ENCODE results near the gene ALOX5.

Gene ALOX5

GRCh38 chr10:45444976-45445898 is 71.2 kb downstream of the ALOX5 start:
- no peaks in the 10 kb centered on the region for H3K36me3 ChIP-seq (ENCODE audit: control insufficient read depth, insufficient read depth, low read length)
- 88 to 94% methylated on average over 11 to 13 of the region's 19 CpGs for WGBS, 2 experiments (ENCODE audit: insufficient coverage in 2 of 2)
- no peaks in the 10 kb centered on the region for H3K4me1 ChIP-seq (ENCODE audit: control insufficient read depth, insufficient read depth, low read length, poor library complexity, severe bottlenecking)
- no peak overlapping the region for H3K4me3 ChIP-seq (ENCODE audit: extremely low read depth, insufficient read depth, low read length, poor library complexity, severe bottlenecking)
- no peaks in the 10 kb centered on the region for H3K9me3 ChIP-seq (ENCODE audit: control insufficient read depth, low read length)
- no peak overlapping the region for H3K27ac ChIP-seq (ENCODE audit: low read depth, low read length, severe bottlenecking)

GRCh38 chr10:45446858-45447257 is 72.8 kb downstream of the ALOX5 start:
- H3K4me3 ChIP-seq (ENCODE audit: extremely low read depth, insufficient read depth, low read length, poor library complexity, severe bottlenecking), result no peak overlapping the region
- no peak overlapping the region for H3K27ac ChIP-seq (ENCODE audit: low read depth, low read length, severe bottlenecking)
- WGBS, 2 experiments (ENCODE audit: insufficient coverage in 2 of 2), result 82 to 97% methylated on average over 4 of the region's 7 CpGs
- H3K36me3 ChIP-seq (ENCODE audit: control insufficient read depth, insufficient read depth, low read length), result no peaks in the 10 kb centered on the region
- H3K9me3 ChIP-seq (ENCODE audit: control insufficient read depth, low read length), result no peaks in the 10 kb centered on the region
- H3K4me1 ChIP-seq (ENCODE audit: control insufficient read depth, insufficient read depth, low read length, poor library complexity, severe bottlenecking), result no peaks in the 10 kb centered on the region

GRCh38 chr10:45447416-45447815 is 73.4 kb downstream of the ALOX5 start:
- no peaks in the 10 kb centered on the region for H3K4me1 ChIP-seq (ENCODE audit: control insufficient read depth, insufficient read depth, low read length, poor library complexity, severe bottlenecking)
- H3K36me3 ChIP-seq (ENCODE audit: control insufficient read depth, insufficient read depth, low read length), result no peaks in the 10 kb centered on the region
- no peak overlapping the region for H3K27ac ChIP-seq (ENCODE audit: low read depth, low read length, severe bottlenecking)
- no peaks in the 10 kb centered on the region for H3K9me3 ChIP-seq (ENCODE audit: control insufficient read depth, low read length)
- WGBS, 2 experiments (ENCODE audit: insufficient coverage in 2 of 2), result 91 to 96% methylated on average over 2 of the region's 2 CpGs
- no peak overlapping the region for H3K4me3 ChIP-seq (ENCODE audit: extremely low read depth, insufficient read depth, low read length, poor library complexity, severe bottlenecking)

GRCh38 chr10:45450866-45451265 is 76.8 kb downstream of the ALOX5 start:
- Histone ChIP-seq H3K4me1 (ENCODE audit: control insufficient read depth, insufficient read depth, low read length, poor library complexity, severe bottlenecking) (peaks cover 5% of the 10 kb centered on the region), H3K4me3 (ENCODE audit: extremely low read depth, insufficient read depth, low read length, poor library complexity, severe bottlenecking) (no peak overlapping the region), H3K36me3 (ENCODE audit: control insufficient read depth, insufficient read depth, low read length) (no peaks in the 10 kb centered on the region), H3K9me3 (ENCODE audit: control insufficient read depth, low read length) (no peaks in the 10 kb centered on the region), H3K27ac (ENCODE audit: low read depth, low read length, severe bottlenecking) (no peak overlapping the region)
- whole genome bisulfite sequencing, 2 experiments (ENCODE audit: insufficient coverage in 2 of 2), result 80 to 100% methylated on average over 1 of the region's 3 CpGs

- Histone ChIP-seq H3K4me1 (ENCODE audit: control insufficient read depth, insufficient read depth, low read length, poor library complexity, severe bottlenecking) (peaks cover 5% of the 10 kb centered on the region), H3K36me3 (ENCODE audit: control insufficient read depth, insufficient read depth, low read length) (no peaks in the 10 kb centered on the region), H3K4me3 (ENCODE audit: extremely low read depth, insufficient read depth, low read length, poor library complexity, severe bottlenecking) (no peak overlapping the region), H3K9me3 (ENCODE audit: control insufficient read depth, low read length) (no peaks in the 10 kb centered on the region), H3K27ac (ENCODE audit: low read depth, low read length, severe bottlenecking) (no peak overlapping the region)
- 92 to 94% methylated on average over 3 of the region's 3 CpGs for WGBS, 2 experiments (ENCODE audit: insufficient coverage in 2 of 2)
These were observed 77.4 kb downstream of the ALOX5 start for GRCh38 chr10:45451407-45451806.

- Histone ChIP-seq H3K36me3 (ENCODE audit: control insufficient read depth, insufficient read depth, low read length) (peaks cover 3% of the 10 kb centered on the region), H3K4me3 (ENCODE audit: extremely low read depth, insufficient read depth, low read length, poor library complexity, severe bottlenecking) (no peak overlapping the region), H3K4me1 (ENCODE audit: control insufficient read depth, insufficient read depth, low read length, poor library complexity, severe bottlenecking) (peaks cover 5% of the 10 kb centered on the region), H3K9me3 (ENCODE audit: control insufficient read depth, low read length) (no peaks in the 10 kb centered on the region), H3K27ac (ENCODE audit: low read depth, low read length, severe bottlenecking) (no peak overlapping the region)
These were observed 78.3 kb downstream of the ALOX5 start for GRCh38 chr10:45452268-45452667.

GRCh38 chr10:45452743-45453452 is 78.9 kb downstream of the ALOX5 start:
- no peaks in the 10 kb centered on the region for H3K9me3 ChIP-seq (ENCODE audit: control insufficient read depth, low read length)
- no peak overlapping the region for H3K27ac ChIP-seq (ENCODE audit: low read depth, low read length, severe bottlenecking)
- H3K4me1 ChIP-seq (ENCODE audit: control insufficient read depth, insufficient read depth, low read length, poor library complexity, severe bottlenecking), result peaks cover 5% of the 10 kb centered on the region
- no peak overlapping the region for H3K4me3 ChIP-seq (ENCODE audit: extremely low read depth, insufficient read depth, low read length, poor library complexity, severe bottlenecking)
- peaks cover 3% of the 10 kb centered on the region for H3K36me3 ChIP-seq (ENCODE audit: control insufficient read depth, insufficient read depth, low read length)
- WGBS, 2 experiments (ENCODE audit: insufficient coverage in 2 of 2), result 73 to 84% methylated on average over 6 of the region's 7 CpGs

GRCh38 chr10:45453639-45454255 is 79.7 kb downstream of the ALOX5 start:
- no peaks in the 10 kb centered on the region for H3K9me3 ChIP-seq (ENCODE audit: control insufficient read depth, low read length)
- H3K4me3 ChIP-seq (ENCODE audit: extremely low read depth, insufficient read depth, low read length, poor library complexity, severe bottlenecking), result no peak overlapping the region
- peaks cover 10% of the 10 kb centered on the region for H3K36me3 ChIP-seq (ENCODE audit: control insufficient read depth, insufficient read depth, low read length)
- no peak overlapping the region for H3K27ac ChIP-seq (ENCODE audit: low read depth, low read length, severe bottlenecking)
- 85 to 86% methylated on average over 7 to 9 of the region's 9 CpGs for WGBS, 2 experiments (ENCODE audit: insufficient coverage in 2 of 2)
- peaks cover 5% of the 10 kb centered on the region for H3K4me1 ChIP-seq (ENCODE audit: control insufficient read depth, insufficient read depth, low read length, poor library complexity, severe bottlenecking)

GRCh38 chr10:45454262-45454661 is 80.2 kb downstream of the ALOX5 start:
- Histone ChIP-seq H3K9me3 (ENCODE audit: control insufficient read depth, low read length) (no peaks in the 10 kb centered on the region), H3K4me1 (ENCODE audit: control insufficient read depth, insufficient read depth, low read length, poor library complexity, severe bottlenecking) (peaks cover 5% of the 10 kb centered on the region), H3K27ac (ENCODE audit: low read depth, low read length, severe bottlenecking) (no peak overlapping the region), H3K4me3 (ENCODE audit: extremely low read depth, insufficient read depth, low read length, poor library complexity, severe bottlenecking) (no peak overlapping the region), H3K36me3 (ENCODE audit: control insufficient read depth, insufficient read depth, low read length) (peaks cover 12% of the 10 kb centered on the region)
- WGBS, 2 experiments (ENCODE audit: insufficient coverage in 2 of 2), result 88 to 92% methylated on average over 7 of the region's 9 CpGs

- no peaks in the 10 kb centered on the region for H3K9me3 ChIP-seq (ENCODE audit: control insufficient read depth, low read length)
- H3K4me1 ChIP-seq (ENCODE audit: control insufficient read depth, insufficient read depth, low read length, poor library complexity, severe bottlenecking), result peaks cover 5% of the 10 kb centered on the region
- WGBS, 2 experiments (ENCODE audit: insufficient coverage in 2 of 2), result 72 to 78% methylated on average over 2 to 3 of the region's 3 CpGs
- H3K36me3 ChIP-seq (ENCODE audit: control insufficient read depth, insufficient read depth, low read length), result peaks cover 12% of the 10 kb centered on the region
- no peak overlapping the region for H3K4me3 ChIP-seq (ENCODE audit: extremely low read depth, insufficient read depth, low read length, poor library complexity, severe bottlenecking)
- no peak overlapping the region for H3K27ac ChIP-seq (ENCODE audit: low read depth, low read length, severe bottlenecking)
These were observed 80.8 kb downstream of the ALOX5 start for GRCh38 chr10:45454859-45455258.
